Activated T-helper 9 cell treated with anti-CD3 and anti-CD28 coated beads, Interleukin-2, amount 50 U/mL, for 16 hours (primary cell): ENCODE data around the gene CIAO3.
"Not testable (repeated sequence)": the region's sequence is repeated elsewhere in the genome, so short reads cannot be mapped to it uniquely, and the experiment has no call there.

ENCODE experiments used
- DNase-seq: peaks from one replicate; pipeline ENCODE4 v3.0.0-alpha.2; 2020; ENCODE audit warnings: low read depth

The CIAO3 gene

GRCh38 chr16:722835-723633 lies 17.8 kb downstream of the CIAO3 start:
- DNase-seq: no peak

DNA sequence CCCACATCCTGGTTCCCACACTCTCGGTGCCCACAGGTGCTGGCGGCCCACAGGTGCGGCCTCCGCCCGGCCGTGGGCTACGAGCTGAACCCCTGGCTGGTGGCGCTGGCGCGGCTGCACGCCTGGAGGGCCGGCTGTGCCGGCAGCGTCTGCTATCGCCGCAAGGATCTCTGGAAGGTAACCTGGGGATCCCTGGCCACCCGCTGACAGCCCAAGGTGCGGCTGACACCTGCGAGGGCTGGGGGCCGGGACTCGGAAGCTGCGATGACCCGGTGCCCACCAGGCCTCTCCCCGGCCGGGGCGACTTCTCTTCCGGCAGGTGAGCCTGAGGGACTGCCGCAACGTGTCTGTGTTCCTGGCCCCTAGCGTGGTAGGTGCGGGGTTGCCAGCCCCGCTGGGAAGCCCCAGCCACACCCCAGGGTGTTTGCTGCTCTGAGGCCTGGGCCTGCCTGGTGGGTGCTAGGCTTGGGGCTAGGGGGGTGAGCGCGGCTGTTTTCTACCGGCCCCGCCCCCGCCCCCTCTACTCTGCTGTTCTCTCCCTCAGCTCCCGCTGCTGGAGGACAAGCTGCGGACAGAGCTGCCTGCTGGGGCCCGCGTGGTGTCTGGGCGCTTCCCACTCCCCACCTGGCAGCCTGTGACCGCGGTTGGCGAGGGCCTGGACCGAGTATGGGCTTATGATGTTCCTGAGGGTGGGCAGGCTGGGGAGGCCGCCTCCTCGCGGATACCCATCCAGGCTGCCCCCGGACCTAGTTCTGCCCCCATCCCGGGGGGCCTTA lies 18.8 kb downstream of the CIAO3 start:
- DNase-seq: no peak

- DNase-seq: peak; percentile 54
These were observed 19.6 kb downstream of the CIAO3 start, which contains the start of gene ANTKMT for GRCh38 chr16:720990-721764. Gene ANTKMT (plus strand): TSS chr16:721146. CDS start chr16:721275, 129 bp downstream.

DNA sequence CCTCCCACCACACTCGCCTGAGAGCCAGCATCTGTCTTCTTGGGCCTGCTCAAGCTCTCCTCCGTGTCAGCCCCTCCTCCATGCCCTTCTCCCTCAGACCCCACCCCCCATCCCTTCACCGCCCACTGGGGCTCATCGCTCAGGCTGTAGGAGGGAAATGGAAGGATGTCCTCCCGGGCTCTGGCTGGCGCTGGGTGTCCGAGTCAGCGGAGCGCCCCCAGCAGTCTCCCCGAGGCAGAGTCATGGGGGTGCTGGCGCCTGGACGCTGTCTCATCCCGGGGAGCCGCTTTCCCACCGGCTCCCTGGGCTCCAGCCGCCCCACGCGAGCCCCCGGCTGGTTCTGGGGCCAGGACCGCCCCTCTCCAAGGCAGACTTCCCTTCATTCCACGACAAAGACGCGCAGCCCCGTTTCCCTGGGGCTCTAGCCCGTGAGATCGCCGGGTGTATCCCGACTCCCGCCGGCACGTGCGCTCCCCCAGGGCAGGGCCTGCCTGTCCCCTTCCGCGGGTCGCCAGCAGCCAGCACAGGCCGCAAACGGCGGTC lies 20.3 kb downstream of the CIAO3 start:
- no peak for DNase-seq

DNA sequence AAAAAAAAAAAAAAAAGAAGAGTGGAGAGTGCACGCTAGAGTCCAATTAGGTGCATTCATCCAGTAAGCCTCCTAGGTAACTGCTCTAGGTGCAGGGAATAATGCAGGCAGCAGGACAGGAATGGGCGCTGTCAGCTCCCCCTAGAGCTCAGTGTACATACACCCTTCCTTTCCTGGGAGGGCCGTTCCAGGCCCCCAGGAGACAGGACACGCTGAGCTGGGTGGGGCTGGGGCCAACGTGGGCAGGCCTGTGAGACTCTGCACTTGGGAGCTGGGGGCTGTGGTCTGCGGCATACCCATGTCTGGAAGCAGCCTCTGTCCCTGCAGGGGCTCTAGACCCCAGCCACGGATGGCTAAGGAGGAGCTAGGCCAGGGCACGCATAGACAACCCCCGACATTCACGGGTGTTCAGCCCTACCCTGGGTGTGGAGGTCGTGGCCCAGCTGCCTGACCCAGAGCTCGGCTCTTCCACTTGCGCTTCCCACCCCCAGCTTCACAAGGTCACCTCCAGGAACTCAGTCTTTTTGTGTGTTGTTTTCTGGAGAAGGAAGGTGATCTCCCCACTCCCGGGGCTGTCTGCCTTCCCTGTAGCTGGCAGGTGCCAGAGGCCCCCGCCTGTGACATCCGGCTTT lies 20.9 kb downstream of the CIAO3 start:
- no peak for DNase-seq

GRCh38 chr16:718922-719321 lies 21.9 kb downstream of the CIAO3 start:
- no peak for DNase-seq

- DNase-seq: no peak
These were observed 22.4 kb downstream of the CIAO3 start for GRCh38 chr16:718389-718788.

- DNase-seq: no peak
These were observed 23.1 kb downstream of the CIAO3 start for GRCh38 chr16:717450-718245.

DNA sequence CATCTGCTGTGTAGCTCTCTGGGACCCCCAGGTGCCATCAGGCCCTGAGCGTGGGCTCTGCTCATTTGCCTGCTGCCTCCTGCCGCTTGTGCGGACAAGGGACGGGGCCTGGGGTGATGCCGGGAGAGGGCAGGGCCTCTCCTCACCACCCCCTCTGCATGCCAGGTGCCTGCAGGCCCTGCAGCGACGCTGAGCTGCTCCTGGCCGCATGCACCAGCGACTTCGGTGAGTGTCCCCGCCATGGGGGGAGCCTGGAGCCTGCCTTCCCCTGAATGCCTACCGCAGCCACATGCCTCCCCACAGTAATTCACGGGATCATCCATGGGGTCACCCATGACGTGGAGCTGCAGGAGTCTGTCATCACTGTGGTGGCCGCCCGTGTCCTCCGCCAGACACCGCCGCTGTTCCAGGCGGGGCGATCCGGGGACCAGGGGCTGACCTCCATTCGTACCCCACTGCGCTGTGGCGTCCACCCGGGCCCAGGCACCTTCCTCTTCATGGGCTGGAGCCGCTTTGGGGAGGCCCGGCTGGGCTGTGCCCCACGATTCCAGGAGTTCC lies 23.9 kb downstream of the CIAO3 start:
- DNase-seq: no peak

DNA sequence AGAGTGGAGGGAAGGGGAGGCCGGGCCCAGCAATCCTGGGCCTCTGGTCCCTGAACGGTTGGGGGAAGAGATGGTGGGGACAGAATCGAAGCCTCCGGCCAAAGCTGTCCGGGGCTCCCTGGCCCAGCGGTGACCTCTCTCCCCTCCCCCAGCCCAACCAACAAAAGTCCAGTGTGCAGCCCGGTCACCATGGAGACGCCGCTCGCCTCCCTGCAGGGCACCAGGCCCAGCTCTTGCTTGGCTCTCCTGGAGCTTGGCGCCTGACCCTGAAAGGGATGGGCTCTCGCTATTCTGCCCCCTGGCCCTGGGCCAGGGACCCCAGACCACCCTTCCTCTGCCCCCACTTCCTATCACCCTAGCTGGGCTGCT lies 24.6 kb downstream of the CIAO3 start:
- no peak for DNase-seq

DNA sequence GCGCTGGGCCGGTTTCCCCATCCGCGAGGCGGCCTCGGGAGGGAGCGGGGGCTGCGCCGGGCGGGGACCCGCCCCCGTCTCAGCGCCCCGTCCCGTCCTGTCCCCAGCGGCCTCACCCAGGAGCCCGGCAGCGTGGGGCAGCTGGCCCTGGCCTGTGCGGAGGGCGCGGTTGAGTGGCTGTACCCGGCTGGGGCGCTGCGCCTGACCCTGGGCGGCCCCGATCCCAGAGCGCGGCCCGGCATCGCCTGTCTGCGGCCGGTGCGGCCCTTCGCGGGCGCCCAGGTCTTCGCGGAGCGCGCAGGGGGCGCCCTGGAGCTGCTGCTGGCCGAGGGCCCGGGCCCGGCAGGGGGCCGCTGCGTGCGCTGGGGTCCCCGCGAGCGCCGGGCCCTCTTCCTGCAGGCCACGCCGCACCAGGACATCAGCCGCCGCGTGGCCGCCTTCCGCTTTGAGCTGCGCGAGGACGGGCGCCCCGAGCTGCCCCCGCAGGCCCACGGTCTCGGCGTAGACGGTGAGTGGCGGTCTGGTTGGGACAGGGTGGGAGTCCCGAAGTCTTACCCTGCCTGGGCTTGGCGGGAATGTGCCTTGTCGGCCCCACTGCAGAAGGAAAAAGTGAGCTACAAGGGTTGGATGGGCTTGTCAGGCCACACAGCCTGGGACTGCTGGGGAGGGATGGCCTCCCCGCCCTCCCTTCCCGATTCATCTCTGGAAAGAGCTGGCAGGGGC lies 25.2 kb downstream of the CIAO3 start:
- no peak for DNase-seq

DNA sequence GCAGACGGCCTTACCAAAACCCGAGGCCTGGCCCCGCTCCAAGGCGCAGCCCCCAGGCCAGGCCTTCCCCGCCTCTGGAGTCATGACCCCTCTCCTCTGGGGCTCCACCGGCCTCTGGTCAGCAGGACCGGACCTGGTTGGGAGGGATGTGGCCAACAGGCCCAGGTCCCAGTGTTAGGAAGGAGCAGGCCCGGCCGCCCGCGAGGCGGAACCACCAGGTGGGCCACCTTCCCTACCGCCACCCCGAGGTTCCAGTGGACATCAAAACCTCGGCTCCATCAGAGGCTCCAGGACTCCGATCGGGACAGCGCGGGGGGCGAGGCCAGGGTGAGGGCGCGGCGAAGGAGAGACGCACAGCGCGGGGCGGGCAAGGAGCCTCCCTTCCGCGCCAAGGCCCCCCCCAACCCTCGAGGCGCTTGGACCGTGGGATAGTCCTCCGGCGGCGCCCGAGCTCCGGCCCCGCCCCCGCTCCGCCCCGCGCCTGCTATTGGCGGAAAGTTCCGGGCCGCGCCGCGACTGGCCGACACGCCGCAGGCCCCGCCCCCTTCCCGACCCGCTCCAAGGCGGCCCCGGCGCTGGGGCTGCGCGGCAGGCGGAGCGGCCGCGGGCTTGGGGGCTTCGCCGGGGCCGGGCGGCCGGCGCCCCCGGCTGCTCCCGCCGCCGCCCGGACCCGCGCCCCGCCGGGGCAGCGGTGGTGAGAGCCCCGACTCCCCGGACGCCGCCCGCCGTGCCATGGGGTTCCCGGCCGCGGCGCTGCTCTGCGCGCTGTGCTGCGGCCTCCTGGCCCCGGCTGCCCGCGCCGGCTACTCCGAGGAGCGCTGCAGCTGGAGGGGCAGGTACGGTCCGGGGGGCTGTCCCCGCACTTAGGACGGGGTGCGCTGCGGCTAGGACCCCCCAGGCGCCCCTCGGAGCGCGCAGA lies 26.0 kb downstream of the CIAO3 start, which contains the start of gene METRN:
Gene METRN (plus strand): TSS at position 561 of the 919 bp plus-strand sequence. CDS start 172 bp downstream, at position 733.
- DNase-seq: peak; percentile 86

GRCh38 chr16:714079-714478 lies 26.7 kb downstream of the CIAO3 start:
- no peak for DNase-seq

- not testable (repeated sequence) for DNase-seq
These were observed 28.0 kb downstream of the CIAO3 start for GRCh38 chr16:712740-713250.

DNA sequence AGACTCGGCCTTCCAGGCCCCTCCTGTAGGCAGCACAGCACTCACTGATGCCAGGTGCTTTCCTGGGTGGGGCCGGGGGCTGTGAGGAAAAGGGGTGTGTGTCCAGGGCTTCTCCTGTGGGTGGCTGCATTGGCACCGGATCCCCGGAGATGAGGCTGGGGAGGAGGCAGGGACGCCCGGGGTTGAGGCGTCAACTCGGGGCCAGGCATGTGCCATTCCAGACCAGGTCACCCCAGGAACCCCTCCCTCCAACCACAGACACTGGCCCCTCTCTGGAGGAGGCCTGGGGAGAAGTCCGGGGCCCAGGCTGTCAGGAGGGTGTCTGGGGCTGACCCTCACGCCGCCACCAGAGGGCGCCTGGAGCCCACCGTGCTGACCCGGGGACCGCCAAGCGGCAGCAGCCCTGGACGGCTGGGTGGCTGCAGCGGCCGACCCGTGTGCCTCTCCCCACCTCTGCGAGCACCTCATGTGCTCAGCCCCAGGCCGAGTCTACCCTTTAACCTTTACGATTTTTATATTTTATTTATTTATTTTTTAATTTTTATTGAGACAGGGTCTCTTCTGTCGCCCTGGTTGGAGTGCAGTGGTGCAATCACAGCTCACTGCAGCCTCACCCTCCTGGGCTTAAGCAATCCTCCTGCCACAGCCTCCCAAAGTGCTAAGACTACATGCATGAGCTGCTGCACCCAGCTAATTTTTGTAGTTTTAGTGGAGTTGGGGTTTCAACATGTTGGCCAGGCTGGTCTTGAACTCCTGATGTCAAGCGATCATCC lies 29.1 kb downstream of the CIAO3 start:
- peak; percentile 73 for DNase-seq

GRCh38 chr16:711084-711483 lies 29.7 kb downstream of the CIAO3 start:
- DNase-seq: no peak

DNA sequence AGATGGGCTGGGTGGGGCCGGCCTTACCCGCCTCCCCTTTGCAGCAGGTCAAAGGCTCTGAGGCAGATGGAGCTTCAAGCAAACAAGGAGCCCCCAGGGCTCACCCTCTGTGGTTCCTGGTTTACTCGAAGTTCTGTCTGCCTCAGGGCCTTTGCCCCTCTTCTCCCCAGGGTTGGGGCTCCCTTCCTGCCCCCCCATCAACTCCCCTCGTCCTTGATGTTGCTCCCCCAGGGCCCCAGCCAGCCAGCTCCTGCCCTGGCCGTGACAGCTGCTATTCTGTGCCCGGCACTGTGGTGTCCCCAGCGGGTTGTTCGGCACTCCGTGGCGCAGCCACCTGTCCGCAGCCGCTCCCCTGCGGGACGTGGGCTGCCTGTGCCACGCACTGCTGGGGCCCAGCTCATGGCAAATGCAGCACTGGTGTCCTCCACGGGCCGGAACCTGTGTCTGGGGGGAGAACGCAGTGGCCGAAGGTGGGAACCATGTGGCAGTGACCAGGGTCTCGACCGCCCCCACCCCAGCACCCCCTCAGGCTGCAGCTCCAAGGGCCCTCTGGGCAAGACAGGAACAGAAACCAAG lies 30.2 kb downstream of the CIAO3 start:
- no peak for DNase-seq
